Activated naive CD4-positive, alpha-beta T cell treated with anti-CD3 and anti-CD28 coated beads for 36 hours (primary cell): ENCODE data around the gene EDC3. TPM values are rescaled to one million over a fixed set of nuclear protein-coding genes. Genes with fewer than 3 reads are reported as not detected.

ENCODE experiments used
- CTCF ChIA-PET: fragments of 350-600 bp; sonication (Branson Sonifier 250); formaldehyde crosslinking; loops from one replicate; lab custom pipeline; 2021; ENCODE audit warnings: antibody characterized with exemption; lab: Charles Lee
- DNase-seq: peaks from one replicate; pipeline ENCODE4 v3.0.0-alpha.2; 2020
- H3K27ac Mint-ChIP-seq: one replicate; pipeline ENCODE4 v1.8.0; 2021; ENCODE audit warnings: mild to moderate bottlenecking, mixed read lengths
- H3K27me3 Mint-ChIP-seq: one replicate; pipeline ENCODE4 v1.8.0; 2021; ENCODE audit warnings: low read depth, mixed read lengths
- H3K36me3 Mint-ChIP-seq: one replicate; pipeline ENCODE4 v1.8.0; 2021; ENCODE audit warnings: low read depth, mixed read lengths
- H3K4me1 Mint-ChIP-seq: one replicate; pipeline ENCODE4 v1.8.0; 2021; ENCODE audit warnings: low read depth, mixed read lengths
- H3K4me3 Mint-ChIP-seq: one replicate; pipeline ENCODE4 v1.8.0; 2021; ENCODE audit warnings: mild to moderate bottlenecking, moderate library complexity, mixed read lengths
- H3K9me3 Mint-ChIP-seq: one replicate; pipeline ENCODE4 v1.8.0; 2021; ENCODE audit warnings: mixed read lengths
- intact Hi-C: fragments of 100-400 bp; cut with micrococcal nuclease; formaldehyde crosslinking; loops from one replicate; pipeline ENCODE4 v1.15.1; 2023
- total RNA-seq, 2 experiments: library from RNA; stranded (reverse); gene quantifications; one replicate each; pipeline ENCODE4 v1.2.3, GENCODE V29; 2021

The EDC3 gene
- total RNA-seq, 2 experiments from 2014 or later = 33.8 to 37.8 TPM

- Mint-ChIP-seq H3K27me3 (no peaks in the 10 kb centered on the region), H3K9me3 (no peaks in the 10 kb centered on the region), H3K27ac (peak overlapping the region; percentile 79), H3K4me3 (no peak overlapping the region), H3K36me3 (peaks cover 36% of the 10 kb centered on the region), H3K4me1 (peaks cover 53% of the 10 kb centered on the region)
- intact Hi-C loops = loop anchor here (2.0 kb wide), 1 partner anchor 246 kb away; no protein-coding TSS in a partner anchor
- CTCF ChIA-PET = interaction anchor here (0.6 to 10.0 kb wide), 15 partner anchors 15 to 334 kb away, joined by 3 to 180 read pairs (median 4); partner anchors contain the start of genes CPLX3 and CYP1A1
- peak; percentile 88 for DNase-seq
Observed at GRCh38 chr15:74620636-74621545, 74.9 kb downstream of the EDC3 start.

- no peak overlapping the region for H3K27ac Mint-ChIP-seq
- H3K27me3 Mint-ChIP-seq = no peaks in the 10 kb centered on the region
- H3K9me3 Mint-ChIP-seq = no peaks in the 10 kb centered on the region
- H3K4me3 Mint-ChIP-seq = no peak overlapping the region
- intact Hi-C loops = loop anchor here (2.0 kb wide), 1 partner anchor 245 kb away; no protein-coding TSS in a partner anchor
- H3K4me1 Mint-ChIP-seq = peaks cover 50% of the 10 kb centered on the region
- DNase-seq = no peak
- peaks cover 33% of the 10 kb centered on the region for H3K36me3 Mint-ChIP-seq
- CTCF ChIA-PET = interaction anchor here (1.0 to 10.0 kb wide), 4 partner anchors 8 to 157 kb away, joined by 3 to 180 read pairs (median 23); no protein-coding TSS in a partner anchor
Observed at GRCh38 chr15:74619916-74620635, 75.7 kb downstream of the EDC3 start.

DNA sequence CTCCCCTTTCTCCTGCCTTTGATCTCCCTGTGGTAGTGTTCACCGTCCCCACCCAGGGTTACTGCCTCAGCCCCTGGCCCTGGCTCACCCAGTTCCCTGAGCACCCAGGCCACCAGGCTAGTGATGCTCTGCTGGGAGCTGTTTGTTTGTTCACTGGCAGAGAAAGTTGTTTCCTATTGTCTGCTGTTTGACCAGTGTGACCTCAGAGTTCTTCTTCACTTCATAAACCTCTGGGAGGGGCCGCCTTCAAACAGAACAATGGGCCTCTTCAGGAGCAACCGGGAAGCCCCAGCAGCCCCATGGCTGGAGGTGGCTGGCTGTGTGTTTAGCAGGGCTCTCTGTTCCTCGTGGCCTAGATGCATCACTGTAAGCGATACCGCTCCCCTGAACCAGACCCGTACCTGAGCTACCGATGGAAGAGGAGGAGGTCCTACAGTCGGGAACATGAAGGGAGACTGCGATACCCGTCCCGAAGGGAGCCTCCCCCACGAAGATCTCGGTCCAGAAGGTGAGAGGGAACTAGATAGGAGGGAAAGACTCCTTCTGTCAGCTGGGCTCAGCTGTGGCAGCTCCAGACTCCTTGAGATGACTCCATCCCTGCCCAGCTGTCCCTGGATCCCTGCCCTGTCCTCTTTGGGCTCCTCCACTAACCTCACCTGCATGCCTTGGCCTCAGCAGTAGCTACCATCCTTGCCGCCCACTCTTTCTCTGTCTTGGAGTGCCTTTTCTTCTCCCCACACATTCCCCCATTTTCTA is 76.8 kb downstream of the EDC3 start:
- DNase-seq = no peak
- intact Hi-C loops = no loop called here
- CTCF ChIA-PET = interaction anchor here (1.7 to 10.0 kb wide), 4 partner anchors 9 to 158 kb away, joined by 6 to 180 read pairs (median 24); no protein-coding TSS in a partner anchor
- H3K36me3 Mint-ChIP-seq = peaks cover 30% of the 10 kb centered on the region
- H3K27me3 Mint-ChIP-seq = no peaks in the 10 kb centered on the region
- H3K4me3 Mint-ChIP-seq = no peak overlapping the region
- H3K4me1 Mint-ChIP-seq = peaks cover 50% of the 10 kb centered on the region
- no peaks in the 10 kb centered on the region for H3K9me3 Mint-ChIP-seq
- H3K27ac Mint-ChIP-seq = peak overlapping the region; percentile 63

DNA sequence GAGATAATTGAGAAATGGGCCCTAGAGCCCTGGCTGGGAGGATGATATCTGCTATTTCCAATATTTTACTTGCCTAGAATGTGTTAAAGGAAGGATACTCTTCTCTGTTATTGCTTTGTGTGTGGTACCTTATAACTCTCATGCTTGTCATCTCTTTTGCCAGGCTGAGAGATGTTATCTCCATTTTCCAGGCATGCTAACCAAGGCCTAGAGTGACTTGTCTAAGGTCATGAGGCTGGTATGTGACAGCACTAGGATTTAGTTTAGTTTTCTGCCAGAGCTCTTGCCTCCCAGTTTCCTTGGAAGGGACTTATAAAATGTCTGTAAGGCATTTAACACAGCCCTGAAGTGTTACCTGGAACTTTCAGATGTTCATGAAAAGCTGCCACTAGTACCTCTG is 78.8 kb downstream of the EDC3 start:
- intact Hi-C loops = no loop called here
- DNase-seq = no peak
- H3K36me3 Mint-ChIP-seq = peaks cover 17% of the 10 kb centered on the region
- peak overlapping the region; percentile 90 for H3K27ac Mint-ChIP-seq
- H3K4me1 Mint-ChIP-seq = peaks cover 47% of the 10 kb centered on the region
- no peaks in the 10 kb centered on the region for H3K27me3 Mint-ChIP-seq
- no peaks in the 10 kb centered on the region for H3K9me3 Mint-ChIP-seq
- H3K4me3 Mint-ChIP-seq = peak overlapping the region; percentile 90
- CTCF ChIA-PET = interaction anchor here (0.5 to 10.0 kb wide), 13 partner anchors 10 to 751 kb away, joined by 3 to 180 read pairs (median 4); partner anchors contain the start of gene MAN2C1

GRCh38 chr15:74616366-74616939 is 79.4 kb downstream of the EDC3 start:
- intact Hi-C loops = no loop called here
- no peaks in the 10 kb centered on the region for H3K9me3 Mint-ChIP-seq
- H3K36me3 Mint-ChIP-seq = peaks cover 12% of the 10 kb centered on the region
- CTCF ChIA-PET = interaction anchor here (0.6 to 10.0 kb wide), 12 partner anchors 11 to 751 kb away, joined by 3 to 180 read pairs (median 4); partner anchors contain the start of gene MAN2C1
- no peaks in the 10 kb centered on the region for H3K27me3 Mint-ChIP-seq
- DNase-seq = peak; percentile 72
- peak overlapping the region; percentile 90 for H3K4me3 Mint-ChIP-seq
- peak overlapping the region; percentile 90 for H3K27ac Mint-ChIP-seq
- peaks cover 46% of the 10 kb centered on the region for H3K4me1 Mint-ChIP-seq

- intact Hi-C loops = loop anchor here (1.0 to 2.0 kb wide), 3 partner anchors 74 to 835 kb away; partner anchors contain the start of genes ARID3B, SIN3A and ULK3
- Mint-ChIP-seq H3K4me3 (peak within 1 kb of the TSS; percentile 90), H3K36me3 (peaks cover 7% of the 10 kb centered on the region), H3K27ac (peak within 1 kb of the TSS; percentile 95), H3K9me3 (no peaks in the 10 kb centered on the region), H3K27me3 (no peaks in the 10 kb centered on the region), H3K4me1 (peaks cover 39% of the 10 kb centered on the region)
- CTCF ChIA-PET = interaction anchor here (0.7 to 10.0 kb wide), 5 partner anchors 20 to 172 kb away, joined by 3 to 180 read pairs (median 7); no protein-coding TSS in a partner anchor
- peak; percentile 97 for DNase-seq
Observed at GRCh38 chr15:74615508-74616365, 80.1 kb downstream of the EDC3 start, which contains the start of gene CLK3. CLK3 (plus strand) TSS chr15:74615836; CDS start chr15:74619197, 3,361 bp downstream.

- Mint-ChIP-seq H3K27me3 (no peaks in the 10 kb centered on the region), H3K4me1 (peaks cover 33% of the 10 kb centered on the region), H3K9me3 (no peaks in the 10 kb centered on the region), H3K27ac (peak overlapping the region; percentile 95), H3K4me3 (peak overlapping the region; percentile 90), H3K36me3 (peaks cover 2% of the 10 kb centered on the region)
- DNase-seq = peak; percentile 81
- CTCF ChIA-PET = interaction anchor here (1.4 kb wide), 1 partner anchor 17 kb away, joined by 6 read pairs; no protein-coding TSS in a partner anchor
- intact Hi-C loops = loop anchor here (1.0 to 2.0 kb wide), 5 partner anchors 17 to 836 kb away; partner anchors contain the start of genes ARID3B, SIN3A, UBL7 and ULK3
Observed at GRCh38 chr15:74614744-74615507, 80.9 kb downstream of the EDC3 start.

- DNase-seq = no peak
- Mint-ChIP-seq H3K27ac (no peak overlapping the region), H3K4me3 (peak overlapping the region; percentile 90), H3K36me3 (no peaks in the 10 kb centered on the region), H3K27me3 (no peaks in the 10 kb centered on the region), H3K4me1 (peaks cover 28% of the 10 kb centered on the region), H3K9me3 (no peaks in the 10 kb centered on the region)
- intact Hi-C loops = loop anchor here (1.0 to 2.0 kb wide), 4 partner anchors 16 to 837 kb away; partner anchors contain the start of genes SIN3A, UBL7 and ULK3
- CTCF ChIA-PET = interaction anchor here (0.8 to 1.4 kb wide), 3 partner anchors 18 to 239 kb away, joined by 3 to 6 read pairs (median 5); no protein-coding TSS in a partner anchor
Observed at GRCh38 chr15:74613953-74614743, 81.7 kb downstream of the EDC3 start.
